IPS-18c (cell line): Measurements from ENCODE around the gene LBHD2.
A peak's percentile ranks its signal among the peaks of the same experiment; 100 is the strongest.
"Not testable (repeated sequence)": the region's sequence is repeated elsewhere in the genome, so short reads cannot be mapped to it uniquely, and the experiment has no call there.

Experiments
- H3K4me3 ChIP-seq: 2 replicates; pipeline ENCODE4 v1.7.0; 2013; ENCODE audit warnings: low read depth, mild to moderate bottlenecking, low read length, moderate library complexity; ENCODE audit not compliant: insufficient read depth
- H3K9me3 ChIP-seq: one replicate; pipeline ENCODE4 v1.6.1; 2013; ENCODE audit warnings: mild to moderate bottlenecking, low read length, moderate library complexity; ENCODE audit not compliant: control insufficient read depth, insufficient read depth

LBHD2 gene

DNA sequence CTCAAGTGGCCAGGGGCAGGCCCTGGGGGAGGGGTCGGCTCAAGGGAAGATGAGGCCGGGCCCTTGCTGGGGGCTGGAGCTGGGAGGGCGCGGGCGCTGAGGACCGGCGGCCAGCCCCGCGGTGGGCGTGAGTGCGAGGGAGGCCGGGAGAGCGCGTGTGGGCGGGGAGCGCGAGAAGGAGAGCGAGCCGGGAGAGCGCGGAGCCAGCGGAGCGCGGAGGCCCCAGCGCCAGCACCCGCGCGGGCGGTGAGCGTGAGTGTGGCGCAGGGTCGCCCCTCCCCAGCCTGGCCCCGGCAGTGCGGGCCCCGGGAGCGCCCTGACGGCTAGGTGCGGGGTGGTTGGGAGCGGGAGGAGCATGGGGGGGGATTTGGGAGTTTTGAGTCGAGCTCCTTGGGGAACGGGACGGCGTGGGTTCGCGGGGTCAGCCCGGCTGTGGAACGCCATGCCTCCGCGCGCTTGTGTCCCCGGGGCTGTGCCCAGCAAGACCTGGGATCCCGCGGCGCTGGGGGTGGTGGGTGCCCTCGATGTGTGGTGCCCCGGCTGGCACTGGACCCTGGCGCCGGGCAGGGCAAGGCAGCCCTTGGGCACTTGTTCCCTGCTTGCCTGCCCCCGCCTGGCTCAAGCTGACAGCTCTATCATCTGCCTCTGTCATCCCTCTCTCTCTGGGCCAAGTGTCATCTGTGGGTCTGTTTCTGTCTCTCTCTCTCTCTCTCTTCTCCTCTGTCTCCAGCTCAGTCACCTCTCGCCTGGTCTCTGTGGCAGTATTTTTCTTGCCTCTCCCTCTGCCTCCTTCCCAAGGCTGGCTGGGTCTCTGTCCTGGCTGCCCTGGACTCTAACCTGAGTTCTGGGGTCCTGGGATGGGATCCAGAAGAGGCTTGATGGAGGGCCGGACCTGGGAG is at the start of gene LBHD2:
LBHD2 (plus strand) TSS at position 190 of the 899 bp plus-strand sequence. CDS start 1,803 bp downstream, outside the sequence.
- H3K9me3 ChIP-seq: no peaks in the 10 kb centered on the region
- no peak within 1 kb of the TSS; the same call in 1 of the 2 replicates for H3K4me3 ChIP-seq

DNA sequence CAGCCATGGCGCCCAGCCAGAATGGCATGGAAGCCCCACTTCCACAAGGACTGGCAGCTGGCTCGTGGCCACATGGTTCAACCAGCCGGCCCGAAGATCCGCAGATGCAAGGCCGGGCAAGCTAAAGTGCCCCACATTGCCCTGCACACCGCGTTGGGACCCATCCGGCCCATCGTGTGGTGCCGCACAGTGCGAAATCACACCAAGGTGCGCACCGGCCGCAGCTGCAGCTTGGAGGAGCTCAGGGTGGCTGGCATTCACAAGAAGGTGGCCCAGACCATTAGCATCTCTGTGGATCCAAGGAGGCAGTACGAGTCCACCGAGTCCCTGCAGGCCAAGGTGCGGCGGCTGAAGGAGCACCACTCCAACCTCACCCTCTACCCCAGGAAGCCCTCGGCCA is 42.5 kb upstream of the LBHD2 start:
- H3K4me3 ChIP-seq: no peak overlapping the region

DNA sequence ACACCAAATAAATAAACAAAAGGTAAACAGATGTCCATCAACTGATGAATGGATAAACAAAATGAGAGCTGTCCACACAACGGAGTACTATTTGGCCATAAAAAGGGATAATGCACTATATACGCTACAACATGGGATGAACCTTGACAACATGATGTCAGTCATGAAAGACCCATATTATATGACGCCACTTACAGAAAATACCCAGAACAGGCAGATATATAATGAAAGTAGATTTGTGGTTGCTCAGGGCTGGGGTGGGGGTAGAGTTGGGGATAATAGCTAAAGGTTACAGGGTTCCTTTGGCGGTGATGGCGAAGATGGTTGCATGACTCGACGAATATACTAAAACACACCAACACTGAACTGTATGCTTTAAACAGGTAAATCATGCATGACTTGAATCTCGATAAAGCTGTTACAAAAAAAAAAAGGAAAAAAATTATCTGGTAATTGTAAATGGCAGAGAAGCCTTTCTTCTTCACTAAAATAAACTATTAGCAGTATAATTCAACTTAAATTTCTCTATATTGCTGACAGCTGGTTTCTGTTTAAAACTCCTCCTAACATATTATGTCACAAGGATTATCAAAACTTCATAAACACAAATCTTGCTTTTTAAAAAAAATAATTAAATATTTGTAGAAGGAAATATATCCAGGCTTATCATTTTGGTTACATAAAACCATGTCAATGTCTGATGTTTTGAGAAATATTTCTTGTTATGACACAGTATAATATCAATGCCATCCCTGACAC is 40.6 kb upstream of the LBHD2 start:
- no peak overlapping the region for H3K4me3 ChIP-seq
- H3K9me3 ChIP-seq: no peaks in the 10 kb centered on the region

More for the DNA sequence above, 42.5 kb upstream of the LBHD2 start:
- H3K9me3 ChIP-seq: no peaks in the 10 kb centered on the region

DNA sequence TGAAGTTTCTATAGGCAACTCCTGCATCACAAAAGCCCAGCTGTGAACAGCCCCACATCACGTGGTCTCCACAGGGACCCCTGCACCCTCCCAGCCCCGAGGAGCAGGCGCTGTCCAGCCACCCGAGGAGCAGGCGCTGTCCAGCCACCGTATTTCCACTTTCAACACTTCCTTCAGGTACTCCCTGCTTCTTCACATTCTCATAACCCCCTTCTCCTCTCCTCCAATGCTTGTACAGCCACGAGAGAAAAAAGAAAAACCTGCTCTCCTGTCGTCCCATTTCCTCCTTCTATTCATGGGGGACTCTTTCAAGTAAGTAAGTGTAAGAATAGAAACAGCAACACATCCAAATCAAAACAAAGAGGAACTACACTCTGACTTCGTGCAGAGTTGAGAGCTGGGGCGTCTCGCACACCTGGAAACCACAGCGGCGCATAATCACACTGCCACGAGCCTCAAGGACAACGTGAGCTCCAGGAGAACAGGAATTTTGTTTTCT is 38.6 kb upstream of the LBHD2 start:
- Histone ChIP-seq H3K4me3 (no peak overlapping the region), H3K9me3 (no peaks in the 10 kb centered on the region)

DNA sequence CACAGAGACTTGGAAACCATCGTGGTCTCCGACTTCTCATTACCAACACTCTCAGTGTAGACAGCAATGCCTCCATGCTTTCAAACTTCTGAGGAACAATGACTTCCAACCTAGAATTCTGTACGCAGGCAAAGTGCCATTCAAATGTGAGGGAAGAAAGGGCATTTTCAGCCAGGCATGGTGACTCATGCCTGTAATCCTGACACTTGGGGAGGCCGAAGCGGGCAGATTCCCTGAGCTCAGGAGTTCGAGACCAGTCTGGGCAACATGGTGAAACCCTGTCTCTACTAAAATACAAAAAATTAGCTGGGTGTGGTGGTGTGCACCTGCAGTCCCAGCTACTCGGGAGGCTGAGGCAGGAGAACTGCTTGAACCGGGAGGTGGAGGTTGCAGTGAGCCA is 36.6 kb upstream of the LBHD2 start:
- not testable (repeated sequence) for H3K9me3 ChIP-seq

DNA sequence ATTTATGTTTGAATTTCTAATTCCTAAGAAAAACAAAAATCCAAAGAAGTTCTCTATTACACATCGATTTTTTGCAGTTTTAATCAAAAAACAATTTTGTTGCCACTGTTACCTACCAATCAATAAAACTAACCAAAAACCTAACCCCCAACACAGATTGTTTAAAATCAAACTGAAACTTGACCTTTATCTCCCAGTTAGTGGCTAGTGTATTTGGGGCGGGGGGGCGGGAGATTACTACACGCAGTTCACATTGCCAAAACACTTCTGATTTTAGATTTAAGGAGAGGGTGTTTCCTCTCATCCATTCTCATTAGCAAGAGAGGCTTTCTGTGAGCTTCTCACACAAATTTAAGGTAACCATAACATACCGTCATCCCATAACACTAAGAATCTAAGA is 33.1 kb upstream of the LBHD2 start:
- Histone ChIP-seq H3K4me3 (no peak overlapping the region), H3K9me3 (no peaks in the 10 kb centered on the region)

More for the DNA sequence above, 36.6 kb upstream of the LBHD2 start:
- H3K4me3 ChIP-seq: not testable (repeated sequence)

DNA sequence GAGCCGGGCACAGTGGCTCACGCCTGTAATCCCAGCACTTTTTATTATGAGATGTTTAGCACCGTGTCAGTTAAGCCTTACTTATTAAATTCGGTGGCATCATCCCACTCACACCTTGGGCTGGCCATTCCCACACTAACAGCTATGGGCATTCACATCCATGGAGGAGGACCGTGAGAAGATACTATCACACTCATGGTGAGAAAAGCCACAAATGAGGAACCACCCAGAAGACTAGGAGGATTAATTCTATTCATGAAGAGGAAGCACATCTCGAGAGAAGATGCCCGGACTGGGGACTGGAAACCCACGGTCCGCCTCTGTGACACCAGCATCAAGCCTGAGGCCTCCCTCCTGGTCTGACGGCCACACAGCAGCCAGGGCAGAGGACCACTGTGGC is 31.6 kb upstream of the LBHD2 start:
- Histone ChIP-seq H3K9me3 (no peaks in the 10 kb centered on the region), H3K4me3 (no peak overlapping the region)

DNA sequence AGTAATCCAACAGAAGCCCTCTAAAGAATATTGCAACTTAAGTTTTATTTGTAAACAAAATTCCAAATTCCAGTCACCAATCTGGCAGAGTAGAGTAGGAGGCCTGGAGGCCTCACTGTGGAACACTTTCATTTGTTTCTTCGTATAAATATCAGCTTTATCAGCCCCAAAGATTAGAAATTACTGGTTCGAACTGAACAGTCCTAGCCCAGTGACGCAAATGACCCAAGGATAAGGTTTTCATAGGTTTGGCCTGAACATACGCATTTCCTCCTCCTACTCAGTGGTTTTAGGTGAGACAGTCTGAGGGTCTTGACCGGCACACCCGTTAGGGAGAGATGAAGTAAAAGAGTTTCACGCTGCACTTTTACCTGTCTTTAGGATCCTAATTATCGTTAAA is 28.3 kb upstream of the LBHD2 start:
- H3K9me3 ChIP-seq: no peaks in the 10 kb centered on the region
- no peak overlapping the region for H3K4me3 ChIP-seq

DNA sequence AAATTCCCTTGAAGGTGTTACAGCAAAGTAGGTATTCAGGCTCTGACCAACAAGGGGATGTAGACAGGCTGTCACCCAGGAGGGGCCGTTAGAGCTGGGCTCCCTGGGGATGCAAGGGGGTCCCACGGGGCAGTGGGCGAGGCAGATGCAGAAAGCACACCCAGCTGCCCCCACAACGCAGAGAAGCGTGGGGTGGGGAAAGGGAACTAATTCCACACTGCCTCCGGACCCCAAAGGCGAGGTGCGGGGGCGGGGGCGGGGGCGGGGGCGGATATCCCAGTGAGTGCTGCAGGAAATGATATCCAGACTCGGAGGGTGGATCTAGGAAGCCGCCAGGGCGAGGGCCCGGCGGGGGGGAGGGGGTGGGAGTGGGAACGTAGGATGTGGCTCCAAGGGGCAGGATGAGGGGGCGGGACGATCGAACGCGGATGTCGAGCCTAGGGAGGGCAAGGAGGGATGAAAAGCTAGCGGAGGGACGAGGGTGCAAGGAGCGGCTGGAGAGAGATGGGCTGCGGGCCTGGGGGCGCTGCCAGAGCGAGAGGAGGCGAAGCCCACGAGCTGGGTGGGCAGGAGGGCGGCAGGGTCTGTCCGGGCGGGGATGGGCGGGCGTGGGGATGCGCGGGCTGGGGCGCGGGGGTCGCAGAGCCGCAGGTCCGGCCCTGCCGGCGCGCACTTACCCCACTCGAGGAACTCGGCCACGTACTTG is 27.5 kb upstream of the LBHD2 start:
- Histone ChIP-seq H3K4me3 (peak overlapping the region; percentile 80), H3K9me3 (no peaks in the 10 kb centered on the region)

DNA sequence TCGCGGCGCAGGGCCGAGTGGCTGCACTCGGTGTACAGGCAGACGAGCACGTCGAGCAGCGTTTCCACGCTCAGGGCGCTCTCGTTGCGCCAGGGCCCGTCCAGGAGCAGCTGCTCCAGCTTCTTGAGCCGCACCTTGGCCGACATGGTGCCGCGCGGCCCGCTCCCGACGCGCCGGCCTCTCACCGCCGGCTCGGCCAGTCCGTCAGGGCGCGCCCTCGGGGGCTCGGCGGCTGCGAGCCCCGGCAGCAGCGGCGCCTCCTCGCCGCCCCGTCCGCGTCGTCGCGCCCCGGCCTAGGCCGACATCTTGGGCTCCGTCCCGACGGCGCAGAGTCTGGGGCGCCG is 27.0 kb upstream of the LBHD2 start:
- H3K9me3 ChIP-seq: no peaks in the 10 kb centered on the region
- peak overlapping the region; percentile 80 for H3K4me3 ChIP-seq

DNA sequence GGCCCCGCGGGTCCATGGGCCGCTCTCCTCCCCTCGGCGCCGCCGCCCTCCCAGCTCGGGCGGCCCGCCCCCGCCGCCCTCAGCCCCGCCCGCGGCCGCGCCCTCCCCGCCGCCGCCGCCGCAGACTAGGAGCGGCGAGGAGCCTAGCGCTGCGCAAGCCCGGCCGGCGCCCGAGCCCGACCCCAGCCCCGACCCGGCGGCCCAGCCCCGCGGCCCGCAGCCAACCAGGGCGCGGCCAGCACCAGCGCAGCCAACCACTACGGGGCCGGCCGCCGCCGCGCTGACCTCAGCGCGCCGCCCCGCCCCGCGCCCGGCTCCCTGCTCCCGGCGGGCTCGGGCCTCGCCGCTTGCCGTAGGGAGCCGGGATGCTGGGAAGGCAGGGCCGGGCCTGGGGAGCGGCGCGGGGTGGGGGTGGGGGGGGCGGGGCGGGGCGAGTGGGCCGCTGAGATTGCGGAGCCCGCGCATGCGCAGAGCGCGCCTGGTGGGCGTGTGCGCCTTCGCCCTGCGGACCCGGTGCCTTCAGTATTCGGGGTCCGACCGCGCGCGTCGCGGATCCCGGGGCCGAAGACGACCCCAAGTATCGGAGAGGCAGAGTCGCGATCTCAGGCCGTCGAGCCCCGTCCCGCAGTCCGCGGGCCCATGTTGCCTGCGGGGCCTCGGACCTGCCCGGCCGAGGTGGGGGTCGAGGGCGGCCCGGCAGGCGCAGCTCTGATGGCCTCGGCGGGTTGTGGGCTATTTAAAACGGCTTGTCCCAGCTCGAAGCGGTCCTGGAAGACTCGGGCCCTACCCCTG is 26.4 kb upstream of the LBHD2 start, which contains the start of gene CDC42BPB:
CDC42BPB (minus strand) TSS at position 178 of the 792 bp plus-strand sequence. CDS start 376 bp downstream, outside the sequence.
- Histone ChIP-seq H3K4me3 (peak within 1 kb of the TSS; percentile 81), H3K9me3 (no peaks in the 10 kb centered on the region)

DNA sequence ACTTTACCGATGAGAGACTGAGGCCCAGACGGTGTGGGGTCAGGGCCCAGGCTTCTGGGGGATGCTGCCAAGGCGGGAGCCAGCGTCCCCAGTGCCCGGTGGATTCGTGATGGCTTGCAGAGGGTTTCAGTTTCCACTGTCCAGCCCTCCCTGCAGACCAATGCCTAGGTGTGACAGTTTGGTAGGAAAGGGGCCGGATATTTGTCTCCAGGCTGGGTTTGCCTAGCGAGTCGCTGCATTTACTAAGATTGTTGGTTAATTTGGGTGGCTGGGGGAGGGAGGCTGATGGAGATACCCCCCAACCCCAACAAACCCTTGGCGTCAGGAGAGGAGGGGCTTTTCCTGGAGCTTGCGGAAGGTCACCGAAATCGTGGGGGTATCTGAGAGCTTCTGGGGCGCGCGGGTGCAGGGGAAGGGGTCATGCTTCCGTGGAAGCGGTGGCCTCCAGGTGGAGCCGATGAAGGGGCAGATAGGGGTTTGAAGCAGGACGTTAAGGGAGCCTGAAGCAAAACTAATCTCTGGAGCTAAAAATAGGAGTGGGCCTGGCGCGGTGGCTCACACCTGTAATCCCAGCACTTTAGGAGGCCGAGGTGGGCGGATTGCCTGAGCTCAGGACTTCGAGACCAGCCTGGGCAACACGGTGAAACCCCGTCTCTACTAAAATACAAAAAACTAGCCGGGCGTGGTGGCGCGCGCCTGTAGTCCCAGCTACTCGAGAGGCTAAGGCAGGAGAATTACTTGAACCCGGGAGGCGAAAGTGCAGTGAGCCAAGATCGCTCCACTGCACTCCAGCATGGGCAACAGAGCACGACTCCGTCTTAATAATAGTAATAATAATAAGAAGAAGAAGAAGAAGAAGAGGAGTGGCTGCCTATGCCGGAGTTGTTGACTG is 25.6 kb upstream of the LBHD2 start:
- Histone ChIP-seq H3K4me3 (peak overlapping the region; percentile 81), H3K9me3 (no peaks in the 10 kb centered on the region)

DNA sequence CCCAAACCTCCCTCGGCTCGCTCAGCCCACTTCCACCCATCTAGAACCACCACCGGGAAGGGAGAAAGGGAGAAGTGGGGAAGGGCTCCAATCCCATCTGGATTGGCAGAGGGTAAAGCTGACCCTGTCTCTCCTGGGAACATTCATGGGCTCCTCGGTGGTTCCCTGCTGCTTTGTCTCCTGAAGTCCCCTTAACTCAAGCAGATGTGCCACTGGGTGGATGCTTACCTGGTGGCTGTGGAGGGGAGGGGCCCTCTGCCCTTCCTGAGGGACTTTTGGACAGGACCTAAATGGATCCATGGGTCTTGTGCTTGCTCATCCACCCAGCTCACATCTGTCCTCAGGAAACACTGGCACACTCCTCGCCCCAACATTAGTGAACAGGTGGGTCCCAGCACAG is 24.5 kb upstream of the LBHD2 start:
- H3K9me3 ChIP-seq: no peaks in the 10 kb centered on the region
- H3K4me3 ChIP-seq: no peak overlapping the region

DNA sequence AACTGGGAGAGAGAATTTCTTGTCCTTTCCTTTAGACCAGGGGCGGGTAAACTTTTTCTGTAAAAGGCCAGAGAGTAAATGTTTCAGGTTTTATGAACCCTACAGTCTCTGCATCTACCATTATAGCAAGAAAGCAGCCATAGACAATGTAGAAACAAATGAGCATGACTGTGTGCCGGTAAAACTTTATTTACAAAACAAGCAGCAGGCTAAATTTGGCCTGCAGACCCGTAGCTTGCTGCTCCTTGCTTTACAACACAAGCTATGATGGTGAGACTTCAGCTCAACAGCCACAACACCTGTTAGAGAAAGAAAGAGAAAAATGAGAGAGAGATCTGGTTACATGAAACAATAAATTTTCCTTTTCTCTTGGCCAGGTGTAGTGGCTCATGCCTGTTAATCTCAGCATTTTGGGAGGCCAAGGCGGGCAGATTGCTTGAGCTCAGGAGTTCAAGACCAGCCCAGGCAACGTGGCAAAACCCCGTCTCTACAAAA is 22.5 kb upstream of the LBHD2 start:
- no peaks in the 10 kb centered on the region for H3K9me3 ChIP-seq
- no peak overlapping the region for H3K4me3 ChIP-seq

DNA sequence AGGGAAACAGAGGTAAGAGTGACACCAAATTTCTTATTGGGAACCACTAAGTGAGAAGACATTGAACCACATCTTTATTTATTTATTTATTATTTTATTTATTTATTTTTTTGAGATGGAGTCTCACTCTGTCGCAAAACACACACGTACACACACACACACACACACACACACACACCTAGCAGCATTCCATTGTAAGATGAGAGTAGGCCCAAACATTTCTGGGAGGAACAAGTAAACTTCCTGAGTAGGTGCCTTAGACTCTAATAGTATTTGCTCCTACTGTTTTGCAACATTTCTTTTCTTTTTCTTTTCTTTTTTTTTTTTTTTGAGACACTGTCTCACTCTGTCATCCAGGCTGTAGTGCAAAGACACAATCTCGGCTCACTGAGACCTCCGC is 19.6 kb upstream of the LBHD2 start:
- no peak overlapping the region for H3K4me3 ChIP-seq

DNA sequence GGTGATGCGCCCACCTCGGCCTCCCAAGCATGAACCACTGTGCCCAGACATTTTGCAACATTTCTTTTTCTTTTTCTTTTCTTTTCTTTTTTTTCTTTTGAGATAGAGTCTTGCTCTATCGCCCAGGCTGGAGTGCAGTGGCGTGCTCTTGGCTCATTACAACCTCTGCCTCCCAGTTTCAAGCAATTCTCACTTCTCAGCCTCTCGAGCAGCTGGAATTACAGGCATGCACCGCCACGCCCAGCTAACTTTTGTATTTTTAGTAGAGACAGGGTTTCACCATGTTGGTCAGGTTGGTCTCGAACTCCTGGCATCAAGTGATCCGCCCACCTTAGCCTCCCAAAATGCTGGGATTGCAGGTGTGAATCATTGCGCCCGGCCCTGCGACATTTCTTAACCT is 19.0 kb upstream of the LBHD2 start:
- Histone ChIP-seq H3K4me3 (no peak overlapping the region), H3K9me3 (no peaks in the 10 kb centered on the region)

More for the DNA sequence above, 19.6 kb upstream of the LBHD2 start:
- H3K9me3 ChIP-seq: no peaks in the 10 kb centered on the region
